ENCODE data around the gene GIN1. TPM values are rescaled to one million over a fixed set of nuclear protein-coding genes. Genes with fewer than 3 reads are reported as not detected.
"Not testable (repeated sequence)": the region's sequence is repeated elsewhere in the genome, so short reads cannot be mapped to it uniquely, and the experiment has no call there.

Gene GIN1, protein sequence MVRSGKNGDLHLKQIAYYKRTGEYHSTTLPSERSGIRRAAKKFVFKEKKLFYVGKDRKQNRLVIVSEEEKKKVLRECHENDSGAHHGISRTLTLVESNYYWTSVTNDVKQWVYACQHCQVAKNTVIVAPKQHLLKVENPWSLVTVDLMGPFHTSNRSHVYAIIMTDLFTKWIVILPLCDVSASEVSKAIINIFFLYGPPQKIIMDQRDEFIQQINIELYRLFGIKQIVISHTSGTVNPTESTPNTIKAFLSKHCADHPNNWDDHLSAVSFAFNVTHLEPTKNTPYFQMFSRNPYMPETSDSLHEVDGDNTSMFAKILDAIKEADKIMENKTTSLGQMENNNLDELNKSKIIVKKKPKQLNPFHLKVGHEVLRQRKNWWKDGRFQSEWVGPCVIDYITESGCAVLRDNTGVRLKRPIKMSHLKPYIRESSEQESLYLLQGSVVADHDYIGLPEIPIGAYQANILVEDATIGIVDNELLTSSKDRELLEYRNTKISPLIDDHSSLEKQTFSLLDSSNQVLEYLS
- 5.4 TPM for polyA plus RNA-seq (2013, experiment 1 of 2)
- polyA plus RNA-seq (2013, experiment 2 of 2) = 6.8 TPM

- H3K4me3 ChIP-seq (ENCODE audit: low read length) = peak within 1 kb of the TSS; percentile 98
- WGBS = under 1% methylated on average over 46 of the region's 46 CpGs
- H3K4me1 ChIP-seq (ENCODE audit: insufficient read depth, low read length) = peaks cover 17% of the 10 kb centered on the region; the same call in 1 of the 2 replicates
- H3K36me3 ChIP-seq (ENCODE audit: insufficient read depth, low read length) = no peaks in the 10 kb centered on the region
- peak within 1 kb of the TSS; percentile 97 for H3K9ac ChIP-seq (ENCODE audit: low read depth, low read length)
- H3K27ac ChIP-seq (ENCODE audit: low read depth, low read length) = peak within 1 kb of the TSS; percentile 96
- H3K27me3 ChIP-seq (ENCODE audit: insufficient read depth, low read length) = no peaks in the 10 kb centered on the region
- H3K9me3 ChIP-seq (ENCODE audit: insufficient read depth, low read depth, low read length) = no peaks in the 10 kb centered on the region
These were observed at the start of gene GIN1, which contains the start of gene PPIP5K2 for GRCh38 chr5:103119765-103120606. Gene GIN1 (minus strand): TSS chr5:103120138. CDS start chr5:103108707, 11,431 bp downstream. Gene PPIP5K2 (plus strand): TSS chr5:103120301. CDS start chr5:103129590, 9,289 bp downstream.

GRCh38 chr5:103166706-103167105, 46.8 kb upstream of the GIN1 start:
- Histone ChIP-seq H3K27ac (ENCODE audit: low read depth, low read length) (no peak overlapping the region), H3K9me3 (ENCODE audit: insufficient read depth, low read depth, low read length) (no peaks in the 10 kb centered on the region), H3K27me3 (ENCODE audit: insufficient read depth, low read length) (no peaks in the 10 kb centered on the region), H3K9ac (ENCODE audit: low read depth, low read length) (no peak overlapping the region), H3K36me3 (ENCODE audit: insufficient read depth, low read length) (peaks cover 34% of the 10 kb centered on the region), H3K4me3 (ENCODE audit: low read length) (no peak overlapping the region), H3K4me1 (ENCODE audit: insufficient read depth, low read length) (no peaks in the 10 kb centered on the region)

- WGBS = 100% methylated on average over 1 of the region's 1 CpG
- H3K4me1 ChIP-seq (ENCODE audit: insufficient read depth, low read length) = no peaks in the 10 kb centered on the region
- H3K27me3 ChIP-seq (ENCODE audit: insufficient read depth, low read length) = no peaks in the 10 kb centered on the region
- no peak overlapping the region for H3K9ac ChIP-seq (ENCODE audit: low read depth, low read length)
- H3K9me3 ChIP-seq (ENCODE audit: insufficient read depth, low read depth, low read length) = no peaks in the 10 kb centered on the region
- H3K27ac ChIP-seq (ENCODE audit: low read depth, low read length) = no peak overlapping the region
- H3K36me3 ChIP-seq (ENCODE audit: insufficient read depth, low read length) = peaks cover 71% of the 10 kb centered on the region
- no peak overlapping the region for H3K4me3 ChIP-seq (ENCODE audit: low read length)
These were observed 31.2 kb upstream of the GIN1 start for GRCh38 chr5:103151156-103151555.

- H3K36me3 ChIP-seq (ENCODE audit: insufficient read depth, low read length) = peaks cover 44% of the 10 kb centered on the region
- WGBS = no CpG with 5 or more reads among the region's 1 CpG
- H3K9ac ChIP-seq (ENCODE audit: low read depth, low read length) = no peak overlapping the region
- H3K27me3 ChIP-seq (ENCODE audit: insufficient read depth, low read length) = no peaks in the 10 kb centered on the region
- H3K4me1 ChIP-seq (ENCODE audit: insufficient read depth, low read length) = no peaks in the 10 kb centered on the region
- H3K9me3 ChIP-seq (ENCODE audit: insufficient read depth, low read depth, low read length) = no peaks in the 10 kb centered on the region
- H3K27ac ChIP-seq (ENCODE audit: low read depth, low read length) = no peak overlapping the region
- H3K4me3 ChIP-seq (ENCODE audit: low read length) = no peak overlapping the region
These were observed 28.3 kb upstream of the GIN1 start for GRCh38 chr5:103148213-103148612.

DNA sequence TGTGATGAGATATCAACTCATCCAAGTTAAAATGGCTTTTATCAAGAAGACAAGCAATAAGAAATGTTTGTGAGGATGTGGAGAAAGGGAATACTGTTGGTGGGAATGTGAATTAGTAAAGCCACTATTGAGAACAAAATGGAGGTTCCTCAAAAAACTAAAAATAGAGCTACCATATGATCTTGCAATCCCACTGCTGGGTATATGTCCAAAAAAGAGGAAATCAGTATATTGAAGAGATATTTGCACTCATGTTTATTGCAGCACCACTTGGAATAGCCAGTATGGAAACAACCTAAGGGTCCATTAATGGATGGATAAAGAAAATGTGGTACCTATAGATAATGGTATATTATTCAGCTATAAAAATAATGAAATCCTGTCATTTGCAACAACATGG, 25.3 kb upstream of the GIN1 start:
- H3K4me3 ChIP-seq (ENCODE audit: low read length) = no peak overlapping the region
- H3K4me1 ChIP-seq (ENCODE audit: insufficient read depth, low read length) = no peaks in the 10 kb centered on the region
- H3K27me3 ChIP-seq (ENCODE audit: insufficient read depth, low read length) = no peaks in the 10 kb centered on the region
- H3K27ac ChIP-seq (ENCODE audit: low read depth, low read length) = no peak overlapping the region
- H3K36me3 ChIP-seq (ENCODE audit: insufficient read depth, low read length) = peaks cover 25% of the 10 kb centered on the region
- no peak overlapping the region for H3K9ac ChIP-seq (ENCODE audit: low read depth, low read length)
- no peaks in the 10 kb centered on the region for H3K9me3 ChIP-seq (ENCODE audit: insufficient read depth, low read depth, low read length)

DNA sequence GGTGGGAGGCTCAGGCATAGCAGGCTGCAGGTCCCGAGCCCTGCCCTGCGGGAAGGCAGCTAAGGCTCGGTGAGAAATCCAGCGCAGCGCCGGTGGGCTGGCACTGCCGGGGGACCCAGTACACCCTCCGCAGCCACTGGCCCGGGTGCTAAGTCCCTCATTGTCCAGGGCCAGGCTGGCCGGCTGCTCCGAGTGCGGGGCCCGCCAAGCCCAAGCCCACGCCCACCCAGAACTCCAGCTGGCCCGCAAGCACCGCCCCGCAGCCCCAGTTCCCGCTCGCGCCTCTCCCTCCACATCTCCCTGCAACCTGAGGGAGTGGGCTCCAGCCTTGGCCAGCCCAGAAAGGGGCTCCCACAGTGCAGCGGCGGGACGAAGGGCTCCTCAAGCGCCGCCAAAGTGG, 22.2 kb upstream of the GIN1 start:
- not testable (repeated sequence) for H3K4me1 ChIP-seq (ENCODE audit: insufficient read depth, low read length); H3K27me3 ChIP-seq (ENCODE audit: insufficient read depth, low read length); H3K9ac ChIP-seq (ENCODE audit: low read depth, low read length); H3K27ac ChIP-seq (ENCODE audit: low read depth, low read length); H3K4me3 ChIP-seq (ENCODE audit: low read length); H3K9me3 ChIP-seq (ENCODE audit: insufficient read depth, low read depth, low read length)
- peaks cover 16% of the 10 kb centered on the region; the same call in 1 of the 2 replicates for H3K36me3 ChIP-seq (ENCODE audit: insufficient read depth, low read length)
- 97% methylated on average over 25 of the region's 25 CpGs for WGBS

GRCh38 chr5:103139264-103139865, 19.4 kb upstream of the GIN1 start:
- Histone ChIP-seq H3K9ac (ENCODE audit: low read depth, low read length) (no peak overlapping the region), H3K36me3 (ENCODE audit: insufficient read depth, low read length) (peaks cover 38% of the 10 kb centered on the region), H3K4me3 (ENCODE audit: low read length) (no peak overlapping the region), H3K27me3 (ENCODE audit: insufficient read depth, low read length) (no peaks in the 10 kb centered on the region), H3K4me1 (ENCODE audit: insufficient read depth, low read length) (no peaks in the 10 kb centered on the region), H3K9me3 (ENCODE audit: insufficient read depth, low read depth, low read length) (no peaks in the 10 kb centered on the region), H3K27ac (ENCODE audit: low read depth, low read length) (no peak overlapping the region)
- WGBS = 4% methylated on average over 2 of the region's 2 CpGs

DNA sequence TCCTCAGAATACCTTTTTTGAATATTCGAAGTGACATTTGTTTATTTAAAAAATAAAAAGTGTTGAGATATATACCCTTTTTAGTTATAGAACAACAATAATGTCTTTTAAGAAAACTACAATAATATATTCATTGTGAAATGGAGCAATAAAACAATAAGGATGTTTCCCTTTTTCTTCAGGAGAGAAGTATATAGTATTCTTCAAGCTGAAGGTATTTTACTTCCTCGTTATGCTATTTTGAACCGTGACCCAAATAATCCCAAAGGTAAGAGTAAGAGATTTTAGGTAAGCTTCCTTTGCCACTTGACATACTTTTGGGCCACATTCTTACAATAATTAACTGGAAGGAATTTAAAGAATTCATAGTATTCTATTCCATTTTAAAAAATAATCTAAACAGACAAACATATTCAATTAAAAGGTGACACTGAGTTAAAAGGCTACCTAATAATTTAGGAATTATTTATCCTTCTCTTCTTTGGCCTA, 18.3 kb upstream of the GIN1 start:
- H3K9ac ChIP-seq (ENCODE audit: low read depth, low read length) = no peak overlapping the region
- H3K9me3 ChIP-seq (ENCODE audit: insufficient read depth, low read depth, low read length) = no peaks in the 10 kb centered on the region
- no peaks in the 10 kb centered on the region for H3K27me3 ChIP-seq (ENCODE audit: insufficient read depth, low read length)
- no peaks in the 10 kb centered on the region for H3K4me1 ChIP-seq (ENCODE audit: insufficient read depth, low read length)
- no CpG with 5 or more reads among the region's 3 CpGs for WGBS
- H3K36me3 ChIP-seq (ENCODE audit: insufficient read depth, low read length) = peaks cover 46% of the 10 kb centered on the region
- no peak overlapping the region for H3K4me3 ChIP-seq (ENCODE audit: low read length)
- H3K27ac ChIP-seq (ENCODE audit: low read depth, low read length) = no peak overlapping the region

- WGBS = 71% methylated on average over 1 of the region's 1 CpG
- H3K9me3 ChIP-seq (ENCODE audit: insufficient read depth, low read depth, low read length) = no peaks in the 10 kb centered on the region
- peaks cover 52% of the 10 kb centered on the region for H3K36me3 ChIP-seq (ENCODE audit: insufficient read depth, low read length)
- H3K27ac ChIP-seq (ENCODE audit: low read depth, low read length) = no peak overlapping the region
- H3K27me3 ChIP-seq (ENCODE audit: insufficient read depth, low read length) = no peaks in the 10 kb centered on the region
- H3K4me3 ChIP-seq (ENCODE audit: low read length) = no peak overlapping the region
- no peaks in the 10 kb centered on the region for H3K4me1 ChIP-seq (ENCODE audit: insufficient read depth, low read length)
- H3K9ac ChIP-seq (ENCODE audit: low read depth, low read length) = no peak overlapping the region
These were observed 15.5 kb upstream of the GIN1 start for GRCh38 chr5:103135461-103135860.

- Histone ChIP-seq H3K27me3 (ENCODE audit: insufficient read depth, low read length) (no peaks in the 10 kb centered on the region), H3K4me3 (ENCODE audit: low read length) (no peak overlapping the region), H3K27ac (ENCODE audit: low read depth, low read length) (no peak overlapping the region), H3K4me1 (ENCODE audit: insufficient read depth, low read length) (no peaks in the 10 kb centered on the region), H3K9ac (ENCODE audit: low read depth, low read length) (no peak overlapping the region), H3K9me3 (ENCODE audit: insufficient read depth, low read depth, low read length) (no peaks in the 10 kb centered on the region), H3K36me3 (ENCODE audit: insufficient read depth, low read length) (peaks cover 41% of the 10 kb centered on the region)
- WGBS = 73% methylated on average over 1 of the region's 2 CpGs
These were observed 13.3 kb upstream of the GIN1 start for GRCh38 chr5:103133231-103133630.

Data from HUES64 (cell line).